Measurements from ENCODE around the gene MROH2B. TPM values are rescaled to one million over a fixed set of nuclear protein-coding genes. Genes with fewer than 3 reads are reported as not detected.

The MROH2B gene
- total and polyA plus RNA-seq, 2 donors (not counting 3 experiments of a cell fraction or from before 2014, with no cell fraction given): not detected

DNA sequence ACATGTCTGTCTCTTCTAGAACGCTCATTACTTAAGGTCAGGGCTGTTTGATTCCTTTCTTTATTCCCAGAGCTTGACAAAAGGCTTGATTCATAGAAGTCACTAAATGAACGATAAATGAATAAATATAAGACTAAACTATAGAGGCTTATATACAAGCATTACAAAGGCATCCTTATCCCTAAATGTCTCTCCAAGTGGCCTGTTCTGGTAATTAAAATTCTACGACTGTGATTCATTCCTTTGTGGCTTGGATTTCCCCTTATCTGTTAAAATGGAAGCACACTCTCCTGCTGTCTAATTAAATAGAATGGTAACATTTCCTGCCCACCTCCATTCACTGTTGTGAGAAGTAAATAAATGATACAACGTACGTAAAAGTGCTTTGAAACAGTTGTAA lies 112.3 kb downstream of the MROH2B start:
- Histone ChIP-seq H3K4me1 (ENCODE audit: control insufficient read depth, extremely low read depth, insufficient read depth, low read length) (no peaks in the 10 kb centered on the region), H3K36me3 (ENCODE audit: control insufficient read depth in 2 of 2, extremely low read depth in 1 of 2, insufficient read depth in 2 of 2, low read length in 2 of 2) (no peaks in the 10 kb centered on the region), H3K9me1 (replicated peaks; ENCODE audit: control insufficient read depth, extremely low read depth, insufficient read depth, low read length) (no peaks in the 10 kb centered on the region), H3K4me3 (replicated peaks in 1 of 3; ENCODE audit: insufficient read depth in 1 of 3, low read depth in 1 of 3, low read length in 3 of 3) (no peak overlapping the region), H3K4me2 (ENCODE audit: insufficient read depth, low read length) (no peak overlapping the region), H4K20me1 (replicated peaks; ENCODE audit: control insufficient read depth, extremely low read depth, insufficient read depth, low read length) (no peaks in the 10 kb centered on the region), H3K79me2 (ENCODE audit: control insufficient read depth, insufficient read depth, low read length) (no peaks in the 10 kb centered on the region), H3K27ac (ENCODE audit: insufficient read depth, low read depth, low read length) (no peak overlapping the region), H3K27me3 (ENCODE audit: control insufficient read depth in 2 of 2, insufficient read depth in 2 of 2, low read length in 2 of 2) (no peaks in the 10 kb centered on the region), H2AFZ (ENCODE audit: low read depth, low read length) (no peak overlapping the region), H3K9me3 (replicated peaks; ENCODE audit: control insufficient read depth, insufficient read depth, low read length) (no peaks in the 10 kb centered on the region), H3K9ac (replicated peaks; ENCODE audit: extremely low read depth, insufficient read depth, low read length) (no peak overlapping the region)
- no TSS peak for BruUV-seq (replicated peaks)
- CTCF ChIA-PET: no interaction called here
- no peak for DNase-seq (ENCODE audit: low read depth, low spot score)
- dilution Hi-C loops (cut with MboI; ENCODE audit: extremely low pct_ligation_motif_present, low sequenced_read_pairs): no loop called here
- intact Hi-C loops (cut with micrococcal nuclease): no loop called here
- TF ChIP-seq JUN (IDR thresholded peaks at IDR 0.05; ENCODE audit: borderline replicate concordance, insufficient read depth, insufficient read length, low read depth) (no peak), POLR2AphosphoS5 (IDR thresholded peaks at IDR 0.05; ENCODE audit: insufficient read depth, low read depth, low read length) (no peak), MYC (IDR thresholded peaks at IDR 0.05; ENCODE audit: low read depth, low read length) (no peak), FOS (IDR thresholded peaks at IDR 0.05; ENCODE audit: borderline replicate concordance, insufficient read depth, low read length) (no peak), MAX (IDR thresholded peaks at IDR 0.05; ENCODE audit: insufficient read depth, insufficient read length) (no peak), EZH2 (IDR thresholded peaks at IDR 0.05; ENCODE audit: borderline replicate concordance, low read depth, low read length, severe bottlenecking) (no peak)
- POLR2A ChIA-PET: no interaction called here
- FAIRE-seq: no peak

GRCh38 chr5:40957048-40957447 lies 114.1 kb downstream of the MROH2B start:
- no peak overlapping the region for H3K4me3 ChIP-seq (replicated peaks in 1 of 3; ENCODE audit: insufficient read depth in 1 of 3, low read depth in 1 of 3, low read length in 3 of 3)
- no peak for FAIRE-seq
- TF ChIP-seq EZH2 (IDR thresholded peaks at IDR 0.05; ENCODE audit: borderline replicate concordance, low read depth, low read length, severe bottlenecking) (no peak), JUN (IDR thresholded peaks at IDR 0.05; ENCODE audit: borderline replicate concordance, insufficient read depth, insufficient read length, low read depth) (no peak), MAX (IDR thresholded peaks at IDR 0.05; ENCODE audit: insufficient read depth, insufficient read length) (no peak), GATA2 (IDR thresholded peaks at IDR 0.05; ENCODE audit: insufficient read depth, insufficient read length, low read depth, low read length) (no peak), POLR2AphosphoS5 (IDR thresholded peaks at IDR 0.05; ENCODE audit: insufficient read depth, low read depth, low read length) (no peak), MYC (IDR thresholded peaks at IDR 0.05; ENCODE audit: low read depth, low read length) (no peak), FOS (IDR thresholded peaks at IDR 0.05; ENCODE audit: borderline replicate concordance, insufficient read depth, low read length) (no peak), POLR2A (IDR thresholded peaks at IDR 0.05; ENCODE audit: low read depth, low read length) (no peak)
- TF ChIP-seq, protein P1, sequence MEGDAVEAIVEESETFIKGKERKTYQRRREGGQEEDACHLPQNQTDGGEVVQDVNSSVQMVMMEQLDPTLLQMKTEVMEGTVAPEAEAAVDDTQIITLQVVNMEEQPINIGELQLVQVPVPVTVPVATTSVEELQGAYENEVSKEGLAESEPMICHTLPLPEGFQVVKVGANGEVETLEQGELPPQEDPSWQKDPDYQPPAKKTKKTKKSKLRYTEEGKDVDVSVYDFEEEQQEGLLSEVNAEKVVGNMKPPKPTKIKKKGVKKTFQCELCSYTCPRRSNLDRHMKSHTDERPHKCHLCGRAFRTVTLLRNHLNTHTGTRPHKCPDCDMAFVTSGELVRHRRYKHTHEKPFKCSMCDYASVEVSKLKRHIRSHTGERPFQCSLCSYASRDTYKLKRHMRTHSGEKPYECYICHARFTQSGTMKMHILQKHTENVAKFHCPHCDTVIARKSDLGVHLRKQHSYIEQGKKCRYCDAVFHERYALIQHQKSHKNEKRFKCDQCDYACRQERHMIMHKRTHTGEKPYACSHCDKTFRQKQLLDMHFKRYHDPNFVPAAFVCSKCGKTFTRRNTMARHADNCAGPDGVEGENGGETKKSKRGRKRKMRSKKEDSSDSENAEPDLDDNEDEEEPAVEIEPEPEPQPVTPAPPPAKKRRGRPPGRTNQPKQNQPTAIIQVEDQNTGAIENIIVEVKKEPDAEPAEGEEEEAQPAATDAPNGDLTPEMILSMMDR (IDR thresholded peaks at IDR 0.05; ENCODE audit: extremely low read depth in 1 of 2, insufficient read depth in 1 of 2, low read depth in 1 of 2, low read length in 2 of 2): no peak
- H3K4me2 ChIP-seq (ENCODE audit: insufficient read depth, low read length): no peak overlapping the region
- H3K9me1 ChIP-seq (replicated peaks; ENCODE audit: control insufficient read depth, extremely low read depth, insufficient read depth, low read length): no peaks in the 10 kb centered on the region
- CTCF ChIA-PET: no interaction called here
- H3K36me3 ChIP-seq (ENCODE audit: control insufficient read depth in 2 of 2, extremely low read depth in 1 of 2, insufficient read depth in 2 of 2, low read length in 2 of 2): no peaks in the 10 kb centered on the region
- no peaks in the 10 kb centered on the region for H3K4me1 ChIP-seq (ENCODE audit: control insufficient read depth, extremely low read depth, insufficient read depth, low read length)
- H3K27ac ChIP-seq (ENCODE audit: insufficient read depth, low read depth, low read length): no peak overlapping the region
- H3K79me2 ChIP-seq (ENCODE audit: control insufficient read depth, insufficient read depth, low read length): no peaks in the 10 kb centered on the region
- H2AFZ ChIP-seq (ENCODE audit: low read depth, low read length): no peak overlapping the region
- intact Hi-C loops (cut with micrococcal nuclease): no loop called here
- H3K9me3 ChIP-seq (replicated peaks; ENCODE audit: control insufficient read depth, insufficient read depth, low read length): no peaks in the 10 kb centered on the region
- BruUV-seq (replicated peaks): no TSS peak
- H4K20me1 ChIP-seq (replicated peaks; ENCODE audit: control insufficient read depth, extremely low read depth, insufficient read depth, low read length): no peaks in the 10 kb centered on the region
- no peak for DNase-seq (ENCODE audit: low read depth, low spot score)
- dilution Hi-C loops (cut with MboI; ENCODE audit: extremely low pct_ligation_motif_present, low sequenced_read_pairs): no loop called here
- no peak overlapping the region for H3K9ac ChIP-seq (replicated peaks; ENCODE audit: extremely low read depth, insufficient read depth, low read length)
- POLR2A ChIA-PET: no interaction called here
- no peaks in the 10 kb centered on the region for H3K27me3 ChIP-seq (ENCODE audit: control insufficient read depth in 2 of 2, insufficient read depth in 2 of 2, low read length in 2 of 2)
